Inferior parietal cortex (tissue), 1 donor: ENCODE data around the gene SLC6A20.

Source experiments
- DNase-seq: peaks from one replicate; pipeline ENCODE4 v3.0.0-alpha.2; 2016; ENCODE audit errors: extremely low spot score

The SLC6A20 gene

GRCh38 chr3:45729614-45730013, 66.7 kb downstream of the SLC6A20 start:
- DNase-seq, result no peak

GRCh38 chr3:45724911-45725310, 71.4 kb downstream of the SLC6A20 start:
- DNase-seq, result no peak

GRCh38 chr3:45719655-45720487, 76.5 kb downstream of the SLC6A20 start:
- DNase-seq, result no peak

GRCh38 chr3:45716790-45717336, 79.5 kb downstream of the SLC6A20 start:
- DNase-seq, result no peak

- no peak for DNase-seq
These were observed 80.4 kb downstream of the SLC6A20 start for GRCh38 chr3:45715945-45716344.

- DNase-seq, result no peak
These were observed 83.8 kb downstream of the SLC6A20 start for GRCh38 chr3:45712434-45713110.

- no peak for DNase-seq
These were observed 84.4 kb downstream of the SLC6A20 start for GRCh38 chr3:45711931-45712330.

GRCh38 chr3:45705839-45706808, 90.2 kb downstream of the SLC6A20 start:
- DNase-seq, result no peak
